Measurements from ENCODE around the gene SERP2. TPM values are rescaled to one million over a fixed set of nuclear protein-coding genes. Genes with fewer than 3 reads are reported as not detected.

SERP2 gene
- total and polyA plus RNA-seq, 10 of the 15 experiments (the other 5 are each of a cell fraction or from before 2014, with no cell fraction given) = not detected

DNA sequence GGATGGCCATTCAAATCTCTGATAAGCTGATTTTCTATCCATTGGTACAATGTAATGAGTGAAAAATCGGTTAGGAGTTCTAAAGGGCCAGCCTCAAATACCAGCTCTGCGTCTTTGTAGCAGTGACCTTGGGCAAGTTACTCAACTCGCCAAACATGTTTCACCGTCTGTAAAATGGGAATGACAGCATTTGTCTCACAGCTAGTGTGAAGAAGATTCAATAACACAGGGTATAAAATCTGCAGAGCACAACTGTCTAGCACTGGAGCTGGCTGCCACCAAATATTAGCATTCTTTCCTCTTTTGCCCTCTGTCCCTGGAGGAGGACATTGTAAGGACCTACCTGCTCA, 22.1 kb upstream of the SERP2 start (continued):
- TF ChIP-seq, protein P1, sequence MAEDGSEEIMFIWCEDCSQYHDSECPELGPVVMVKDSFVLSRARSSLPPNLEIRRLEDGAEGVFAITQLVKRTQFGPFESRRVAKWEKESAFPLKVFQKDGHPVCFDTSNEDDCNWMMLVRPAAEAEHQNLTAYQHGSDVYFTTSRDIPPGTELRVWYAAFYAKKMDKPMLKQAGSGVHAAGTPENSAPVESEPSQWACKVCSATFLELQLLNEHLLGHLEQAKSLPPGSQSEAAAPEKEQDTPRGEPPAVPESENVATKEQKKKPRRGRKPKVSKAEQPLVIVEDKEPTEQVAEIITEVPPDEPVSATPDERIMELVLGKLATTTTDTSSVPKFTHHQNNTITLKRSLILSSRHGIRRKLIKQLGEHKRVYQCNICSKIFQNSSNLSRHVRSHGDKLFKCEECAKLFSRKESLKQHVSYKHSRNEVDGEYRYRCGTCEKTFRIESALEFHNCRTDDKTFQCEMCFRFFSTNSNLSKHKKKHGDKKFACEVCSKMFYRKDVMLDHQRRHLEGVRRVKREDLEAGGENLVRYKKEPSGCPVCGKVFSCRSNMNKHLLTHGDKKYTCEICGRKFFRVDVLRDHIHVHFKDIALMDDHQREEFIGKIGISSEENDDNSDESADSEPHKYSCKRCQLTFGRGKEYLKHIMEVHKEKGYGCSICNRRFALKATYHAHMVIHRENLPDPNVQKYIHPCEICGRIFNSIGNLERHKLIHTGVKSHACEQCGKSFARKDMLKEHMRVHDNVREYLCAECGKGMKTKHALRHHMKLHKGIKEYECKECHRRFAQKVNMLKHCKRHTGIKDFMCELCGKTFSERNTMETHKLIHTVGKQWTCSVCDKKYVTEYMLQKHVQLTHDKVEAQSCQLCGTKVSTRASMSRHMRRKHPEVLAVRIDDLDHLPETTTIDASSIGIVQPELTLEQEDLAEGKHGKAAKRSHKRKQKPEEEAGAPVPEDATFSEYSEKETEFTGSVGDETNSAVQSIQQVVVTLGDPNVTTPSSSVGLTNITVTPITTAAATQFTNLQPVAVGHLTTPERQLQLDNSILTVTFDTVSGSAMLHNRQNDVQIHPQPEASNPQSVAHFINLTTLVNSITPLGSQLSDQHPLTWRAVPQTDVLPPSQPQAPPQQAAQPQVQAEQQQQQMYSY (CRISPR knock-in tag; IDR thresholded peaks at IDR 0.05) = no peak
- no peak for TF ChIP-seq RBBP5 (conservative IDR thresholded peaks at IDR 0.05)
- no peak for TF ChIP-seq MXI1 (IDR thresholded peaks at IDR 0.05; ENCODE audit: low read depth, low read length)
- no peak for TF ChIP-seq NR2C1 (IDR thresholded peaks at IDR 0.05)
- TF ChIP-seq NBN (IDR thresholded peaks at IDR 0.05) = no peak
- TF ChIP-seq, protein P2, sequence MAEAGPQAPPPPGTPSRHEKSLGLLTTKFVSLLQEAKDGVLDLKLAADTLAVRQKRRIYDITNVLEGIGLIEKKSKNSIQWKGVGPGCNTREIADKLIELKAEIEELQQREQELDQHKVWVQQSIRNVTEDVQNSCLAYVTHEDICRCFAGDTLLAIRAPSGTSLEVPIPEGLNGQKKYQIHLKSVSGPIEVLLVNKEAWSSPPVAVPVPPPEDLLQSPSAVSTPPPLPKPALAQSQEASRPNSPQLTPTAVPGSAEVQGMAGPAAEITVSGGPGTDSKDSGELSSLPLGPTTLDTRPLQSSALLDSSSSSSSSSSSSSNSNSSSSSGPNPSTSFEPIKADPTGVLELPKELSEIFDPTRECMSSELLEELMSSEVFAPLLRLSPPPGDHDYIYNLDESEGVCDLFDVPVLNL (IDR thresholded peaks at IDR 0.05; ENCODE audit: low read depth, low read length) = no peak
- no peak for TF ChIP-seq POLR2AphosphoS5 (IDR thresholded peaks at IDR 0.05; ENCODE audit: low read length)
- TF ChIP-seq, protein P3, sequence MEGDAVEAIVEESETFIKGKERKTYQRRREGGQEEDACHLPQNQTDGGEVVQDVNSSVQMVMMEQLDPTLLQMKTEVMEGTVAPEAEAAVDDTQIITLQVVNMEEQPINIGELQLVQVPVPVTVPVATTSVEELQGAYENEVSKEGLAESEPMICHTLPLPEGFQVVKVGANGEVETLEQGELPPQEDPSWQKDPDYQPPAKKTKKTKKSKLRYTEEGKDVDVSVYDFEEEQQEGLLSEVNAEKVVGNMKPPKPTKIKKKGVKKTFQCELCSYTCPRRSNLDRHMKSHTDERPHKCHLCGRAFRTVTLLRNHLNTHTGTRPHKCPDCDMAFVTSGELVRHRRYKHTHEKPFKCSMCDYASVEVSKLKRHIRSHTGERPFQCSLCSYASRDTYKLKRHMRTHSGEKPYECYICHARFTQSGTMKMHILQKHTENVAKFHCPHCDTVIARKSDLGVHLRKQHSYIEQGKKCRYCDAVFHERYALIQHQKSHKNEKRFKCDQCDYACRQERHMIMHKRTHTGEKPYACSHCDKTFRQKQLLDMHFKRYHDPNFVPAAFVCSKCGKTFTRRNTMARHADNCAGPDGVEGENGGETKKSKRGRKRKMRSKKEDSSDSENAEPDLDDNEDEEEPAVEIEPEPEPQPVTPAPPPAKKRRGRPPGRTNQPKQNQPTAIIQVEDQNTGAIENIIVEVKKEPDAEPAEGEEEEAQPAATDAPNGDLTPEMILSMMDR (IDR thresholded peaks at IDR 0.05 in 2 of 3, conservative IDR thresholded peaks at IDR 0.05 in 1 of 3; ENCODE audit: control insufficient read depth in 2 of 3, extremely low read depth in 1 of 3, insufficient read depth in 1 of 3, low read depth in 3 of 3, low read length in 3 of 3) = no peak
- TF ChIP-seq, protein P4, sequence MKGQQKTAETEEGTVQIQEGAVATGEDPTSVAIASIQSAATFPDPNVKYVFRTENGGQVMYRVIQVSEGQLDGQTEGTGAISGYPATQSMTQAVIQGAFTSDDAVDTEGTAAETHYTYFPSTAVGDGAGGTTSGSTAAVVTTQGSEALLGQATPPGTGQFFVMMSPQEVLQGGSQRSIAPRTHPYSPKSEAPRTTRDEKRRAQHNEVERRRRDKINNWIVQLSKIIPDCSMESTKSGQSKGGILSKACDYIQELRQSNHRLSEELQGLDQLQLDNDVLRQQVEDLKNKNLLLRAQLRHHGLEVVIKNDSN (IDR thresholded peaks at IDR 0.05; ENCODE audit: borderline replicate concordance, extremely low read length, insufficient read depth, low read depth, low read length) = no peak
- no peak for TF ChIP-seq CBFB (IDR thresholded peaks at IDR 0.05; ENCODE audit: low read depth)

Measured in GM12878 (cell line).